K562 (cell line): Measurements from ENCODE around the gene CTPS1. TPM values are rescaled to one million over a fixed set of nuclear protein-coding genes. Genes with fewer than 3 reads are reported as not detected.

Source experiments
- CBX5 ChIP-seq: IDR thresholded peaks from 2 replicates; pipeline ENCODE4 v1.6.1; 2014; ENCODE audit warnings: low read depth, borderline replicate concordance
- CEBPG ChIP-seq, 3 experiments: fragments of 200-800 bp in 1 of 3; sonication (Bioruptor generic) in 1 of 3; sonication (generic) in 1 of 3; formaldehyde crosslinking in 1 of 3; IDR thresholded peaks in 2 of 3; conservative IDR thresholded peaks in 1 of 3; 2 replicates each; pipeline versions ENCODE4 v1.6.1 to v1.8.0; 2016 to 2022; ENCODE audit warnings: missing compliant biosample characterization in 2 of 3, missing genetic modification characterization in 2 of 3, mild to moderate bottlenecking in 1 of 3, missing genetic modification reagents in 1 of 3
- CHD7 ChIP-seq: fragments of 200-600 bp; sonication (generic); IDR thresholded peaks from one replicate; pipeline ENCODE4 v1.6.1; 2012; ENCODE audit warnings: mild to moderate bottlenecking, low read depth, low read length, inconsistent platforms
- ELF2 ChIP-seq: fragments of 250-450 bp; sonication (Bioruptor Pico); IDR thresholded peaks from 2 replicates; pipeline ENCODE4 v1.5.0; 2021; ENCODE audit warnings: mild to moderate bottlenecking
- RAD21 ChIP-seq, 2 experiments: fragments of 250-450 bp in 1 of 2; fragments of 450-650 bp in 1 of 2; sonication (Bioruptor Pico) in 1 of 2; formaldehyde crosslinking in 1 of 2; IDR thresholded peaks in 1 of 2; conservative IDR thresholded peaks in 1 of 2; 2 replicates each; pipeline versions ENCODE4 v1.4.0 to v1.8.0; 2020 to 2022; ENCODE audit warnings: mild to moderate bottlenecking in 2 of 2, moderate library complexity in 1 of 2
- RBM15 ChIP-seq: fragments of 200-400 bp; formaldehyde crosslinking; IDR thresholded peaks from 2 replicates; pipeline ENCODE4 v1.6.1; 2018; ENCODE audit warnings: mild to moderate bottlenecking, low read length, moderate library complexity; ENCODE audit not compliant: insufficient read depth
- SRF ChIP-seq, 2 experiments: fragments of 250-450, 450-650 bp in 1 of 2; sonication (Bioruptor Pico) in 1 of 2; sonication (generic) in 1 of 2; formaldehyde crosslinking; IDR thresholded peaks; 2 replicates each; pipeline versions ENCODE4 v1.5.0 to v1.5.1; 2020 to 2022; ENCODE audit warnings: mild to moderate bottlenecking in 1 of 2, missing genetic modification reagents in 1 of 2
- TEAD4 ChIP-seq, 2 experiments: sonication (generic) in 1 of 2; formaldehyde crosslinking in 1 of 2; IDR thresholded peaks; 2 replicates each; pipeline versions ENCODE4 v1.6.1 to v1.8.0; 2012 to 2022; ENCODE audit warnings: borderline replicate concordance in 1 of 2, inconsistent platforms in 1 of 2, low read length in 1 of 2, mild to moderate bottlenecking in 1 of 2, missing genetic modification reagents in 1 of 2
- ZEB2 ChIP-seq: fragments of 450-650 bp; IDR thresholded peaks from 2 replicates; pipeline ENCODE4 v1.6.1; 2016
- polyA plus RNA-seq, 8 experiments: library from polyadenylated mRNA; depleted of rRNA in 4 of 8; stranded (reverse) in 5 of 8; unstranded in 3 of 8; fragments of >200 nt; fragmentation: Nextera tagmentation in 2 of 8; fragmentation: Illumina TruSeq in 1 of 8; extraction: Ambion mirVana in 2 of 8; extraction: Trizol in 1 of 8; gene quantifications; 2 replicates each; pipeline versions ENCODE4 v1.2.1 to v1.2.3, GENCODE V29; 2011 to 2014; ENCODE audit warnings: inconsistent platforms in 1 of 8, missing spikeins in 1 of 8
- total RNA-seq, 7 experiments: library from RNA; depleted of rRNA in 6 of 7; stranded (reverse); fragments of >200 nt in 6 of 7; fragmentation: Illumina TruSeq in 2 of 7; extraction: Trizol in 2 of 7; gene quantifications; 2 replicates each; pipeline versions ENCODE4 v1.2.1 to v1.2.3, GENCODE V29; 2011 to 2021; ENCODE audit warnings: low replicate concordance in 1 of 7
- TF ChIP-seq, protein P1 (sequence below): sonication (generic); formaldehyde crosslinking; IDR thresholded peaks from 2 replicates; pipeline ENCODE4 v1.9.0; 2022; ENCODE audit warnings: mild to moderate bottlenecking, missing genetic modification reagents
- TF ChIP-seq, protein P2 (sequence below), 2 experiments: fragments of 250-450 bp in 1 of 2; fragments of 450-650 bp in 1 of 2; sonication (Bioruptor Pico) in 1 of 2; IDR thresholded peaks; 2 replicates each; pipeline versions ENCODE4 v1.6.1 to v1.8.0; 2016 to 2021; ENCODE audit warnings: mild to moderate bottlenecking in 2 of 2, moderate library complexity in 2 of 2, missing compliant biosample characterization in 1 of 2, missing genetic modification characterization in 1 of 2

CTPS1 gene
- total and polyA plus RNA-seq, 9 of the 15 experiments (the other 6 are each of a cell fraction or from before 2014, with no cell fraction given), result 44.4 to 164 (median 87.7) TPM

DNA sequence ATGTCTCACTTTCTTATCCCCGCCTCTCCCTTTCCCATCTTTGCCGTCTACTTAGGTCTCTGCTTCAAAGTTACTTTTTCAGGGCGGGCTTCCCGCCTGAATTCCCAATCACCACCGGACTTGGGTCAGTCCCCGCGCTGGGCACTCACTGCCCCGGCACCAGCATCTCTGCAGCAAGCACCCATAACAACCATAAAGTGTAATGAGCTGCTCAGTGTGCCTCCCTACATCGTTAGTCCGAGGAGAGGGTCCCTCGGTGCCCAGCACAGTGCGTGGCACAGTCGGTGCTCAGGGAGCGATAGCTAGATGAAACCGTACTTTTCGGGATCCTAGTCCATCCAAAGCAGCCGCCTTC lies 633 bp upstream of the CTPS1 start (continued):
- TF ChIP-seq CHD7, result no peak
- TF ChIP-seq, protein P1, sequence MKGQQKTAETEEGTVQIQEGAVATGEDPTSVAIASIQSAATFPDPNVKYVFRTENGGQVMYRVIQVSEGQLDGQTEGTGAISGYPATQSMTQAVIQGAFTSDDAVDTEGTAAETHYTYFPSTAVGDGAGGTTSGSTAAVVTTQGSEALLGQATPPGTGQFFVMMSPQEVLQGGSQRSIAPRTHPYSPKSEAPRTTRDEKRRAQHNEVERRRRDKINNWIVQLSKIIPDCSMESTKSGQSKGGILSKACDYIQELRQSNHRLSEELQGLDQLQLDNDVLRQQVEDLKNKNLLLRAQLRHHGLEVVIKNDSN (CRISPR knock-in tag), result 0 out of 2 replicates have a peak, but pooled peaks have one; percentile 19
- TF ChIP-seq RBM15, result no peak
- no peak for TF ChIP-seq SRF (CRISPR knock-in tag; IDR thresholded peaks at IDR 0.05)
- TF ChIP-seq TEAD4 (IDR thresholded peaks at IDR 0.05; ENCODE audit: low read length), result no peak
- 0 out of 2 replicates have a peak, but pooled peaks have one; percentile 35 for TF ChIP-seq TEAD4 (CRISPR knock-in tag; IDR thresholded peaks at IDR 0.05; ENCODE audit: borderline replicate concordance)
- no peak for TF ChIP-seq ELF2 (CRISPR knock-in tag)
- TF ChIP-seq ZEB2, result no peak
- TF ChIP-seq, protein P2, sequence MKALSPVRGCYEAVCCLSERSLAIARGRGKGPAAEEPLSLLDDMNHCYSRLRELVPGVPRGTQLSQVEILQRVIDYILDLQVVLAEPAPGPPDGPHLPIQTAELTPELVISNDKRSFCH (CRISPR knock-in tag; IDR thresholded peaks at IDR 0.05), result no peak
- TF ChIP-seq, protein P2 (tag; IDR thresholded peaks at IDR 0.05), result no peak
- no peak for TF ChIP-seq CBX5
- TF ChIP-seq RAD21 (CRISPR knock-in tag; conservative IDR thresholded peaks at IDR 0.05 in 1 of 2, IDR thresholded peaks at IDR 0.05 in 1 of 2), result no peak
- 0 out of 2 replicates have a peak, but pooled peaks have one; percentile 19 for TF ChIP-seq CEBPG (CRISPR knock-in tag; IDR thresholded peaks at IDR 0.05)
- no peak for TF ChIP-seq CEBPG (tag; conservative IDR thresholded peaks at IDR 0.05 in 1 of 2, IDR thresholded peaks at IDR 0.05 in 1 of 2)
